AG08396 (cell line): Measurements from ENCODE around the gene FARP2.
"Not testable (repeated sequence)": the region's sequence is repeated elsewhere in the genome, so short reads cannot be mapped to it uniquely, and the experiment has no call there.

Experiments used
- DNase-seq: peaks from one replicate; pipeline ENCODE4 v3.0.0; 2012; ENCODE audit warnings: low spot score, mixed read lengths

Gene FARP2

GRCh38 chr2:241364781-241365180, 8.7 kb downstream of the FARP2 start:
- DNase-seq, result no peak

DNA sequence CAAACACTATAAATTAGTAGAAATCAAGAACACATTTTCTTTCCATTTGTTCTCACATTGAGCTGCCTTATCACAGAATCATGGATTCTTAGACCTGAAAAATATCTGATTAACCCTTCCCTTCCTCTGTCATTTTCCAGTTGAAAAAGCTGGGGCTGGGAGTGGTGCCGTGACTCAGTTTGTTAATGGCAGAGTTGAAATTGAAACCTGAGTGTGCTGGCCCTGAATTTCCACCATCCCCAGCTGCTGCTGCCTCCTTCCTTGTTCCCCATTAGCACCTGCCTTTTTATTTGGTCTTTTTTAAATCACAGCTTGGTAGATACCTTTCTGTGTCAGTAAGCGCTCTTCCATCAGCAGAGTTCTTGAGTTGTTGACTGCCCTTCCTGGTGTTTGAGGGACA, 10.6 kb downstream of the FARP2 start:
- no peak for DNase-seq

GRCh38 chr2:241368643-241369042, 12.6 kb downstream of the FARP2 start:
- no peak for DNase-seq

GRCh38 chr2:241372361-241372992, 16.4 kb downstream of the FARP2 start:
- no peak for DNase-seq

GRCh38 chr2:241373446-241373845, 17.4 kb downstream of the FARP2 start:
- DNase-seq, result no peak

DNA sequence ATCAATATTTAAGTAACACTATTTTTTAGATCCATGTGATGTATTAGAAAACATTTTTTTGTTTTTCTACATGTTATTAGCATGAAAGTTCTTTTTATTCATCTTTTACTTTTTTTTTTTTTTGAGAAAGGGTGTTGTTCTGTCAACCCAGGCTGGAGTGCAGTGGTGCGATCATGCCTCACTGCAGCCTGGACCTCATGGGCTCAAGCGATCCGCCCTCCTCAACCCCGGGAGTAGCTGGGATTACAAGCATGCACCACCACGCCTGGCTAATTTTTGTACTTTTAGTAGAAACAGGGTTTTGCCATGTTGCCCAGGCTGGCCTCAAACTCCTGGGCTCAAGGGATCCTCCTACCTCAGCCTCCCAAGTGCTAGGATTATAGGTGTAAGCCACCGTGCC, 17.8 kb downstream of the FARP2 start:
- DNase-seq, result not testable (repeated sequence)

DNA sequence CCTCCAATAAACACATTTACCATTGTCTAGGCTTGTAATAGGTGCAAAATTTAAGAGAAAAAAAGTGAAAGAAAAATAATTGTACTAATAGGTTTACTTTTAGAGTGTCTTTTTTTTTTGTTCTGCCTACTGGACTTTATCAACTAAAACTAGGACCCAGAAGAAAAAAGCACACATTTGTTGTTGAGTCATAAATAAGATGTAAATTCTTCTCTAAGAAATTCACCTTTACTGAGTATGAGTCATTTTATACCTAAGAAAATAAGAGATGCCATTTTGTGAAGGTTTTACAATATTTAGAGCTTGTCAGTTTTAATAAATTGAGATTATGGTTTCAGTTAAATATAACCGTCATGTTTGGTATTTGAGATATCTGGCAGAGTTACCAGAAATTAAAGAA, 19.2 kb downstream of the FARP2 start:
- DNase-seq, result no peak

DNA sequence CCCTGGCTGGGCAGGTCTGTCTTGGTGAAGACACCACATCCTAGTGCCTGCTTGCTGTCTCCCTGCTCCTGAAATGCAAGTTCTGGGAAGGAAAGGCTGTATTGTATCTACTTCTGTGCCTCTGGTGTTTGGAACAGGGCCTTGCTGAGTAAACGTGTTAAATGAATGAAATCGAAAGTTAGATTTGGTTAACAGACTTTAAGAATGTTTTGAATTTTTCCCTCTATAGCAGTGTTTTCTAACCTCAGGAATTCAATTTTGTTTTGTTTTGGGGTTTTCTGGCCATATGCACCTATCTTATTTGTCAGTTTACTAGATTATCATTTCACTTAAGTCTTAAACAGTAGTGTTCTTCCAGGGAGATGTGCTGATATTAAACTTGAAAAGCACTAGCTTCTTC, 20.7 kb downstream of the FARP2 start:
- no peak for DNase-seq

DNA sequence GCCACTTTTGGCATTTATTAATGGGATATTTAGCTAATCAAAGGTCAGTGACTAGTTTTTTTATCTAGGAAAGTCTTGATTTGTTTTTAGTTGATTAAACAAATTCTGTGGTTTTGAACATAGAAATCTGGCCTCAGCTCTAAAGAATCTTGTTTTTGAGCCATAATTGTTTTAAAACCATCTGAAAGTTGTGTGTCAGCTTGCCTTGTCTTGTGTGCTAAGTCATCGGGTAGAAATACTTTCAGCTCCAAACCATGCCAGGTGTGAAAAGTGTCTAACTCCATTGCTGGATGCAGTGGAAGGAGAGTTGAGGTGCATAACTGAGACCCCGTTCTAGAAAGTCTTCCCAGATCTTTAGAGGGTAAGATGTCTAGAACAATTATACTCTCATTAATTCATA, 22.7 kb downstream of the FARP2 start:
- no peak for DNase-seq

DNA sequence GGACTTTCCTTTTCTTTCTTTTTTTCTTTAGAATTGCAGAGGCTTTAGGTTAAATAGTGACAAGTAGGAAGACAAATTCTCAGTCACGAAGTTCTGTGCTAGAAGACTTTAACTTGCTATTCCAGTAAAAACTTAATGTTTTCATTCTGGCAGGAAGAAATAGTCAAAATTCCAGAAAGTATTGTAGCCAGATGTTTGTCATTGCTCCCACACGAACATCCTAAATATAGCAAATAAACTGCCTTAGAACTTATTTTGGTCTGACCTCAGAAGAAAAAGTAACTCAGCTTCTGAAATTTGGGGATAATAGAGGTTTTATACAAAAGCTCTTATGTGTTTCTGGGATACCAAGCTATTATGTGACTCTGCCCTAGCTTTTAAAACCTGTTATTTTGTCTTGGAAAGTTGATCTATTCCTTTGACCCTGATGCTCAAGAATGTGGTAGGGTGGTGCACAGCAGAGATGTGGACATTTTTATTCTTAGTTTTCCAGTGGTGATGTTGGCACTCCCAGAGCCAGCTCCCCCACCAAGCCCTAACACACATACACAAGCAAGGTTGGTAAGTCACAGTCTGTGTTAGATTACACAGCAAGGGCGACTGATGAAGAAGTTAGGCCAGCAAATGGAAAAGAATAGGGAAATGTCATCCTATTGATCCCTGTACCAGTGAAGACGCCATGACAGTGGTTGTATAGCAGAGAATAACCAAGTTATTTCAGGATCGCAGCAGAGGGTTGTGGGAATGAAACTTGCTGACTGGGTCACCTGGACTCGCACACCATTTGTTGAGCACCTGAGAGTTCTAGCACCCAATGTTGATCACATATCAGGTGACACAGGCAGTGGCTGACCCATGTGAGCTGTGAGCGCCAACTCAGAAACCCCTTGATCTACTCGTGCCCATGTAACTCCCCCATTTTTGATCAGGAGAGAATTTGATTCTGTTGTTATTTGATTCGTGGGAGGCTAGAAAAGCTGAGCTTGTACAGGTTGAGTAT, 23.7 kb downstream of the FARP2 start:
- peak; percentile 31 for DNase-seq

DNA sequence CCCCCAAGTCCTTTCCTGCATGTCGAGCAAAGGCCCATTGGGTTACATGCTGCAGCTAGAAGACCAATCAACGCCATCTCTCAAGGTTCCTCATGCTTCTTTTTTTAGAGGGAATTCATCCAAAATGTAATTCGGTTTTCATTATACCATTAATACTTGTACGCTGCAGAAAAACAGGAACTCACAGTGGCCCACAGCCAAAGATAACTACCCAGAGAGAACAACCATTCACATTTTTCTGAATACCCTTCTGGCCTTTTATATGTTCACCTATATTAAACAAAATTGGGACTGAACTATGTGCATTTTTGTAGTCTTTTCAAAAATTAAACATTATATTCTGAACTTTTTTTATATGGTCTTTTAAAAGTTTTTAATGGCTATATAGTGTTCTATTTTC, 25.8 kb downstream of the FARP2 start:
- DNase-seq, result no peak

GRCh38 chr2:241385450-241385849, 29.4 kb downstream of the FARP2 start:
- not testable (repeated sequence) for DNase-seq

- no peak for DNase-seq
These were observed 30.4 kb downstream of the FARP2 start for GRCh38 chr2:241386519-241386918.

DNA sequence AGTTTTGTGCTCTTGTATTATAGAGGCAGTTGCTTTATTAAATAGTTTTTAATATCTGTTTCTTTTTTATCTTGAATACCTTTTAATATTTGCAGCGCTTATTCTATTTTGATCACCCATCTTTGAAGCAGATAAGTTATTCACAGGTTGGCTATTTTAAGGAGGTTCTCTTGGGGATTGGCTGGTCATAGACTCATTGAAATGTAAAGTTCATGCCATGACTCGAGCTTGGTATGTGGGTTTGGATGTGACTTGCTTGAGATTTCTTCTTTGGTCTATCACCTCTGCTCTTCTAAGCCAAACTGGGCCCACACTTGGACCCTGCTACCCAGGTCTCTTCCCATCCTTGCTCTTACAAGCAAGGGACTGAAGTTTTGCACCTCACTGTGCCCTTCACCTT, 33.6 kb downstream of the FARP2 start:
- DNase-seq, result no peak

DNA sequence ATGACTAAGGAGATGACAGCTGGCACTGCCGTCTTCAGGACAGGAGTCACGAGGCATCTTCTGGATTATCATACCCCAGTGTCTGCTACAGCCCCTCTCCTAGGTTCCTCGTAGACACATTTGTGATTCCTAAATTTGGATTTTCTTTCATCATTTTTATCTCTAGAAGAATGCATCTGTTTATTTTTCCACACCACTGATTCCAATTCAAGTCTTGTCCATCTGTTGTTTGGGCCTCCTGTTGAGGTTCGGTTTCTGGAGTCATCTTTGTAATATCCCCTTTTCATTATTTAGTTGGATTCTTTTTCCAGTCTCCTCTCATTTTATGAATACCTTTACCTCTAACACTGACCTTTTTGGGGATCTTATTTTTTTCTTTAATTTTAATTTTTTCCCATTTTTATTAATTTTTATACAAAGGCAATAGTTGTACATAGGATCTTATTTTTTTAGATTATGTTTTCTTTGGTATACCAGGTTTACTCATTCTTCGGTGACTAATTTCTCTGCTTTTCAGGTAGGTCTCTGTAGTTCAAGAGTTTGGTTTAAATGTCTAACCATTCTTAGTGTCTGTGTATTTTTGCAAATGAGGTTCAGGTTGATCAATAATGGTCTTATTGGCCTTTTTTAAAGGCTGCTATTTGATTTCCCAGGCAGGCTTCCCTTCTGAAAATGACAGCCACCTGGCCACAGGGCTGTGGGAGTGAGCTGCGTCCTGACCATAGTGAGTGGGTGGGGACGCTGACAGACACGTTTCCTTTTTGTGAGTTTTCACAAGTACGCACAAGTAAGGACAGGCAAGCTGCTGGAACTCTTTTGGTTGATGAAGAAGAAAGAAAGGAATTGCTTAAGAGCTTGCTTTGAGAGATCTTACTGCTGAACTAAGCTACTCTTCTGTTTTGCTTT, 34.5 kb downstream of the FARP2 start:
- no peak for DNase-seq

- DNase-seq, result peak; percentile 33
These were observed 36.0 kb downstream of the FARP2 start for GRCh38 chr2:241391892-241392665.

- DNase-seq, result not testable (repeated sequence)
These were observed 36.7 kb downstream of the FARP2 start for GRCh38 chr2:241392753-241393152.

DNA sequence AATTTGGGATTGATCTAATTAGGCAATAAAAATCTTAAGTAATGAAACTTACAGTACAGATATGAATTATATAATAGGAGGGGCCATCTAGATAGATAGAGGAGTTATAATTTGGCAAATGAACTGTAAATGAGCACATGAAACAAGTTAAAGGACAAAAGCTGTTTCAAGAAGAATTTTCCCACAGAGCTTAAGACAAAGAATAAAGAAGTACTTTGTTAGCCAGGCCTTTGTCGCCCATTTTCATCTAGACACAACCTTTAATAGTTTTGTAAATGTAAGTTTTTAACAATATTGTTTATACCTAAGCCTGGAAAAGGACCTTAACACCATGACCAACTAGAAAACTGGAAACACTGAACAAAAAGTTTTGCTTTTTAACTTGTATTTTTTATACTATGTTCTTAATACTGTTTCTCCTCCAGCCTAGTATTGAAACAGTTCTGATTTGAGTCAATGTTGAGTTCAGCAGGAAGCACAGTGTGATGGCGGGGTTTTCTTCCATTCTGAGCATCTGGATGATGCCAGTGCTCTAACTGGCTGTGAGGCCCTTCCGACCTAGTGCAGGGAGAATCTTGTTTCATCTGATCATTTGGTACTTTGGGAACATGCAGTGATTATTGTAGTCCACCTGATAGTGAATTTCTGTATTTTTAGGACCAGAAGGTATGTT, 37.6 kb downstream of the FARP2 start:
- DNase-seq, result no peak

GRCh38 chr2:241396809-241397208, 40.7 kb downstream of the FARP2 start:
- not testable (repeated sequence) for DNase-seq

GRCh38 chr2:241399941-241400922, 44.1 kb downstream of the FARP2 start:
- DNase-seq, result no peak
